Activated naive CD8-positive, alpha-beta T cell treated with anti-CD3 and anti-CD28 coated beads, Interleukin-2, amount 10 ng/mL, durations not matched to agents 7 days and 5 days (primary cell): Measurements from ENCODE around the gene TMEM86B. TPM values are rescaled to one million over a fixed set of nuclear protein-coding genes. Genes with fewer than 3 reads are reported as not detected.

ENCODE experiments used
- ATAC-seq: fragments of 150-1000 bp; cut with Tn5 transposase; one replicate; pipeline ENCODE4 v1.10.0; 2021; ENCODE audit warnings: low read depth, moderate library complexity
- POLR2A ChIA-PET: fragments of 350-600 bp; sonication (Branson Sonifier 250); formaldehyde crosslinking; loops from one replicate; lab custom pipeline; 2021; ENCODE audit warnings: antibody characterized with exemption; lab: Charles Lee
- DNase-seq: peaks from one replicate; pipeline ENCODE4 v3.0.0; 2021
- H3K27ac Mint-ChIP-seq: one replicate; pipeline ENCODE4 v1.8.0; 2022; ENCODE audit warnings: mild to moderate bottlenecking, mixed read lengths
- H3K27me3 Mint-ChIP-seq: one replicate; pipeline ENCODE4 v1.8.0; 2022; ENCODE audit warnings: mild to moderate bottlenecking, moderate library complexity, mixed read lengths
- H3K36me3 Mint-ChIP-seq: one replicate; pipeline ENCODE4 v1.8.0; 2021; ENCODE audit warnings: mild to moderate bottlenecking, mixed read lengths
- H3K4me1 Mint-ChIP-seq: one replicate; pipeline ENCODE4 v1.8.0; 2021; ENCODE audit warnings: mixed read lengths
- H3K4me3 Mint-ChIP-seq: one replicate; pipeline ENCODE4 v1.8.0; 2022; ENCODE audit warnings: mild to moderate bottlenecking, moderate library complexity, mixed read lengths
- H3K9me3 Mint-ChIP-seq: one replicate; pipeline ENCODE4 v1.8.0; 2021; ENCODE audit warnings: mixed read lengths
- total RNA-seq, 2 experiments: library from RNA; stranded (reverse); gene quantifications; one replicate each; pipeline ENCODE4 v1.2.3, GENCODE V29; 2021

TMEM86B gene
- total RNA-seq, 2 experiments from 2014 or later = 18.8 to 19.4 TPM

GRCh38 chr19:55265173-55265572 lies 36.6 kb upstream of the TMEM86B start:
- peaks cover 7% of the 10 kb centered on the region for H3K9me3 Mint-ChIP-seq
- POLR2A ChIA-PET = no interaction called here
- H3K4me3 Mint-ChIP-seq = no peak overlapping the region
- no peak for ATAC-seq
- H3K27me3 Mint-ChIP-seq = no peaks in the 10 kb centered on the region
- no peak overlapping the region for H3K27ac Mint-ChIP-seq
- peaks cover 8% of the 10 kb centered on the region for H3K4me1 Mint-ChIP-seq
- DNase-seq = no peak
- H3K36me3 Mint-ChIP-seq = peaks cover 10% of the 10 kb centered on the region

GRCh38 chr19:55264531-55264930 lies 36.0 kb upstream of the TMEM86B start:
- Mint-ChIP-seq H3K27me3 (no peaks in the 10 kb centered on the region), H3K4me3 (no peak overlapping the region), H3K9me3 (peaks cover 7% of the 10 kb centered on the region), H3K27ac (no peak overlapping the region), H3K4me1 (peaks cover 8% of the 10 kb centered on the region), H3K36me3 (peaks cover 10% of the 10 kb centered on the region)
- DNase-seq (no peak), ATAC-seq (no peak)
- POLR2A ChIA-PET = no interaction called here

- Mint-ChIP-seq H3K4me1 (peaks cover 14% of the 10 kb centered on the region), H3K27me3 (no peaks in the 10 kb centered on the region), H3K9me3 (peaks cover 7% of the 10 kb centered on the region), H3K36me3 (peaks cover 9% of the 10 kb centered on the region), H3K27ac (no peak overlapping the region), H3K4me3 (no peak overlapping the region)
- DNase-seq = no peak
- POLR2A ChIA-PET = interaction anchor here (1.0 to 1.3 kb wide), 2 partner anchors 11 to 145 kb away, joined by 3 to 4 read pairs; partner anchors contain the start of gene UBE2S
- ATAC-seq = no peak
Observed at GRCh38 chr19:55262359-55262758, 33.8 kb upstream of the TMEM86B start.

- Mint-ChIP-seq H3K9me3 (peaks cover 6% of the 10 kb centered on the region), H3K4me1 (peaks cover 21% of the 10 kb centered on the region), H3K27me3 (no peaks in the 10 kb centered on the region), H3K27ac (no peak overlapping the region), H3K36me3 (peaks cover 10% of the 10 kb centered on the region), H3K4me3 (no peak overlapping the region)
- POLR2A ChIA-PET = interaction anchor here (0.6 to 1.0 kb wide), 2 partner anchors 146 to 356 kb away, joined by 3 to 4 read pairs; partner anchors contain the start of gene UBE2S
- no peak for ATAC-seq
- no peak for DNase-seq
Observed at GRCh38 chr19:55261671-55262126, 33.1 kb upstream of the TMEM86B start.

- H3K27me3 Mint-ChIP-seq = no peaks in the 10 kb centered on the region
- no peak for ATAC-seq
- H3K4me1 Mint-ChIP-seq = peaks cover 30% of the 10 kb centered on the region
- peaks cover 16% of the 10 kb centered on the region for H3K36me3 Mint-ChIP-seq
- no peaks in the 10 kb centered on the region for H3K9me3 Mint-ChIP-seq
- DNase-seq = no peak
- peak overlapping the region; percentile 95 for H3K27ac Mint-ChIP-seq
- peak overlapping the region; percentile 83 for H3K4me3 Mint-ChIP-seq
- POLR2A ChIA-PET = interaction anchor here (0.7 to 8.4 kb wide), 21 partner anchors 9 to 1249 kb away, joined by 3 to 120 read pairs (median 5); partner anchors contain the start of genes BRSK1, CNOT3, FIZ1 and HSPBP1
Observed at GRCh38 chr19:55259540-55260210, 31.1 kb upstream of the TMEM86B start.

- peak; percentile 77 for ATAC-seq
- Mint-ChIP-seq H3K9me3 (no peaks in the 10 kb centered on the region), H3K27ac (peak within 1 kb of the TSS; percentile 99), H3K4me1 (peaks cover 34% of the 10 kb centered on the region), H3K27me3 (no peaks in the 10 kb centered on the region), H3K36me3 (peaks cover 18% of the 10 kb centered on the region), H3K4me3 (peak within 1 kb of the TSS; percentile 99)
- peak; percentile 98 for DNase-seq
- POLR2A ChIA-PET = interaction anchor here (0.7 to 8.4 kb wide), 20 partner anchors 8 to 1122 kb away, joined by 3 to 120 read pairs (median 5); partner anchors contain the start of genes BRSK1, CNOT3, FIZ1 and HSPBP1
Observed at GRCh38 chr19:55258828-55259539, 30.4 kb upstream of the TMEM86B start, which contains the start of gene PPP6R1. Gene PPP6R1, minus strand, starts transcription at chr19:55259017. Its CDS starts 11,914 bp downstream, at chr19:55247103.

GRCh38 chr19:55258476-55258827 lies 29.9 kb upstream of the TMEM86B start:
- H3K4me1 Mint-ChIP-seq = peaks cover 38% of the 10 kb centered on the region
- POLR2A ChIA-PET = interaction anchor here (0.8 to 8.4 kb wide), 13 partner anchors 8 to 341 kb away, joined by 3 to 120 read pairs (median 8); partner anchors contain the start of genes BRSK1, FIZ1, HSPBP1 and KMT5C
- H3K27me3 Mint-ChIP-seq = no peaks in the 10 kb centered on the region
- peak overlapping the region; percentile 95 for H3K27ac Mint-ChIP-seq
- no peaks in the 10 kb centered on the region for H3K9me3 Mint-ChIP-seq
- peaks cover 20% of the 10 kb centered on the region for H3K36me3 Mint-ChIP-seq
- ATAC-seq (peak; percentile 3), DNase-seq (peak; percentile 75)
- H3K4me3 Mint-ChIP-seq = peak overlapping the region; percentile 83

GRCh38 chr19:55257461-55258420 lies 29.2 kb upstream of the TMEM86B start:
- ATAC-seq (no peak), DNase-seq (peak; percentile 49)
- H3K36me3 Mint-ChIP-seq = peaks cover 22% of the 10 kb centered on the region
- H3K27me3 Mint-ChIP-seq = no peaks in the 10 kb centered on the region
- H3K27ac Mint-ChIP-seq = peak overlapping the region; percentile 99
- H3K9me3 Mint-ChIP-seq = no peaks in the 10 kb centered on the region
- peaks cover 44% of the 10 kb centered on the region for H3K4me1 Mint-ChIP-seq
- POLR2A ChIA-PET = interaction anchor here (0.8 to 8.4 kb wide), 6 partner anchors 12 to 150 kb away, joined by 3 to 120 read pairs (median 15); partner anchors contain the start of genes HSPBP1, PPP1R12C, TMEM238 and UBE2S
- peak overlapping the region; percentile 99 for H3K4me3 Mint-ChIP-seq

- ATAC-seq = no peak
- Mint-ChIP-seq H3K4me1 (peaks cover 45% of the 10 kb centered on the region), H3K9me3 (no peaks in the 10 kb centered on the region), H3K4me3 (peak overlapping the region; percentile 99), H3K27me3 (no peaks in the 10 kb centered on the region), H3K27ac (peak overlapping the region; percentile 99), H3K36me3 (peaks cover 23% of the 10 kb centered on the region)
- no peak for DNase-seq
- POLR2A ChIA-PET = interaction anchor here (0.7 to 8.4 kb wide), 9 partner anchors 11 to 364 kb away, joined by 3 to 120 read pairs (median 17); partner anchors contain the start of genes HSPBP1, KMT5C, PPP1R12C and TMEM238
Observed at GRCh38 chr19:55256562-55257460, 28.2 kb upstream of the TMEM86B start.

GRCh38 chr19:55255618-55256423 lies 27.3 kb upstream of the TMEM86B start:
- Mint-ChIP-seq H3K4me1 (peaks cover 55% of the 10 kb centered on the region), H3K4me3 (peak overlapping the region; percentile 99), H3K9me3 (no peaks in the 10 kb centered on the region), H3K27ac (peak overlapping the region; percentile 99), H3K27me3 (no peaks in the 10 kb centered on the region), H3K36me3 (peaks cover 30% of the 10 kb centered on the region)
- DNase-seq = peak; percentile 64
- POLR2A ChIA-PET = interaction anchor here (0.6 to 8.4 kb wide), 16 partner anchors 10 to 248 kb away, joined by 3 to 120 read pairs (median 12); partner anchors contain the start of genes HSPBP1, KMT5C, PPP1R12C and SYT5
- ATAC-seq = peak; percentile 1

- Mint-ChIP-seq H3K36me3 (peaks cover 31% of the 10 kb centered on the region), H3K27ac (peak overlapping the region; percentile 99), H3K27me3 (no peaks in the 10 kb centered on the region), H3K4me3 (peak overlapping the region; percentile 99), H3K9me3 (no peaks in the 10 kb centered on the region), H3K4me1 (peaks cover 55% of the 10 kb centered on the region)
- ATAC-seq (no peak), DNase-seq (no peak)
- POLR2A ChIA-PET = interaction anchor here (0.6 to 8.4 kb wide), 18 partner anchors 11 to 1117 kb away, joined by 3 to 120 read pairs (median 7); partner anchors contain the start of genes CNOT3, FIZ1, HSPBP1 and ISOC2
Observed at GRCh38 chr19:55254625-55254977, 26.0 kb upstream of the TMEM86B start.
